Stromal cell of bone marrow (primary cell): ENCODE data around the gene TIMM17A.
"Not testable (repeated sequence)": the region's sequence is repeated elsewhere in the genome, so short reads cannot be mapped to it uniquely, and the experiment has no call there.

Experiments used
- DNase-seq: peaks from one replicate; pipeline ENCODE4 v3.0.0-alpha.2; 2012; ENCODE audit warnings: low read depth

Gene TIMM17A

GRCh38 chr1:202016022-202016810 lies 60.9 kb downstream of the TIMM17A start:
- DNase-seq = no peak

- DNase-seq = no peak
Measured at GRCh38 chr1:202016811-202017748, 61.8 kb downstream of the TIMM17A start.

- no peak for DNase-seq
Measured at GRCh38 chr1:202017749-202018467, 62.6 kb downstream of the TIMM17A start.

- no peak for DNase-seq
Measured at GRCh38 chr1:202018468-202019234, 63.3 kb downstream of the TIMM17A start.

- DNase-seq = not testable (repeated sequence)
Measured at GRCh38 chr1:202019235-202019558, 63.9 kb downstream of the TIMM17A start.
